HG02870 (cell line): Measurements from ENCODE around the gene ZNF687.
"Not testable (repeated sequence)": the region's sequence is repeated elsewhere in the genome, so short reads cannot be mapped to it uniquely, and the experiment has no call there.

Source experiments
- ATAC-seq: cut with Tn5 transposase; IDR thresholded peaks from one replicate; pipeline ENCODE4 v1.9.1; 2021; ENCODE audit warnings: mild to moderate bottlenecking, moderate library complexity; ENCODE audit not compliant: unreplicated experiment

ZNF687 gene

GRCh38 chr1:151275341-151275740 is 6.8 kb upstream of the ZNF687 start:
- not testable (repeated sequence) for ATAC-seq

- ATAC-seq, result no peak
Observed at GRCh38 chr1:151277249-151277648, 4.8 kb upstream of the ZNF687 start.

- peak; percentile 31 for ATAC-seq
Observed at GRCh38 chr1:151281225-151281968, 702 bp upstream of the ZNF687 start.

- ATAC-seq, result no peak
Observed at GRCh38 chr1:151282883-151283725, 1.0 kb downstream of the ZNF687 start.

GRCh38 chr1:151284013-151284577 is 2.0 kb downstream of the ZNF687 start:
- ATAC-seq, result no peak

- ATAC-seq, result no peak
Observed at GRCh38 chr1:151286619-151287340, 4.7 kb downstream of the ZNF687 start.

- no peak for ATAC-seq
Observed at GRCh38 chr1:151287341-151287699, 5.2 kb downstream of the ZNF687 start.

- ATAC-seq, result no peak
Observed at GRCh38 chr1:151287767-151288500, 5.8 kb downstream of the ZNF687 start.

GRCh38 chr1:151288502-151288901 is 6.4 kb downstream of the ZNF687 start:
- no peak for ATAC-seq

- ATAC-seq, result no peak
Observed at GRCh38 chr1:151289080-151289935, 7.2 kb downstream of the ZNF687 start.

GRCh38 chr1:151289991-151290708 is 8.1 kb downstream of the ZNF687 start:
- ATAC-seq, result no peak

GRCh38 chr1:151290709-151291303 is 8.7 kb downstream of the ZNF687 start:
- no peak for ATAC-seq

GRCh38 chr1:151292207-151293030 is 10.3 kb downstream of the ZNF687 start:
- no peak for ATAC-seq

GRCh38 chr1:151293093-151293492 is 11.0 kb downstream of the ZNF687 start:
- no peak for ATAC-seq

GRCh38 chr1:151294742-151295462 is 12.8 kb downstream of the ZNF687 start:
- ATAC-seq, result no peak

- no peak for ATAC-seq
Observed at GRCh38 chr1:151309811-151310323, 27.8 kb downstream of the ZNF687 start.

GRCh38 chr1:151311011-151311410 is 28.9 kb downstream of the ZNF687 start:
- no peak for ATAC-seq
